Lung microvascular endothelial cell (primary cell): ENCODE data around the gene BHLHE23. TPM values are rescaled to one million over a fixed set of nuclear protein-coding genes. Genes with fewer than 3 reads are reported as not detected.

ENCODE experiments used
- DNase-seq, 2 donors: peaks; one replicate each; pipeline versions ENCODE4 v3.0.0 to v3.0.0-alpha.2; 2010; ENCODE audit warnings: low read depth in 2 of 2
- total RNA-seq: library from RNA; depleted of rRNA; stranded (reverse); fragments of >200 nt; gene quantifications from 2 replicates; pipeline ENCODE4 v1.2.1, GENCODE V29; 2014

Gene BHLHE23
- total RNA-seq, 1 donor from 2014 or later = not detected

GRCh38 chr20:62993856-62994494 lies 12.8 kb downstream of the BHLHE23 start:
- DNase-seq = no peak

GRCh38 chr20:62991863-62992262 lies 14.9 kb downstream of the BHLHE23 start:
- DNase-seq = no peak

GRCh38 chr20:62991196-62991807 lies 15.5 kb downstream of the BHLHE23 start:
- DNase-seq = no peak

GRCh38 chr20:62990306-62990825 lies 16.4 kb downstream of the BHLHE23 start:
- DNase-seq = no peak

GRCh38 chr20:62989201-62989601 lies 17.6 kb downstream of the BHLHE23 start:
- no peak for DNase-seq

- no peak for DNase-seq
These were observed 19.6 kb downstream of the BHLHE23 start for GRCh38 chr20:62987114-62987513.

- DNase-seq = no peak
These were observed 20.4 kb downstream of the BHLHE23 start for GRCh38 chr20:62986257-62986800.

GRCh38 chr20:62985444-62985778 lies 21.4 kb downstream of the BHLHE23 start:
- no peak for DNase-seq

- DNase-seq = no peak
These were observed 21.9 kb downstream of the BHLHE23 start for GRCh38 chr20:62984666-62985443.

GRCh38 chr20:62983210-62983609 lies 23.6 kb downstream of the BHLHE23 start:
- no peak for DNase-seq

GRCh38 chr20:62982124-62983075 lies 24.4 kb downstream of the BHLHE23 start:
- DNase-seq = no peak

GRCh38 chr20:62980970-62981369 lies 25.8 kb downstream of the BHLHE23 start:
- peak in 1 of 2 donors; percentile 18 for DNase-seq

GRCh38 chr20:62980380-62980960 lies 26.3 kb downstream of the BHLHE23 start:
- no peak for DNase-seq

GRCh38 chr20:62979876-62980373 lies 26.8 kb downstream of the BHLHE23 start:
- no peak for DNase-seq

- DNase-seq = no peak
These were observed 27.5 kb downstream of the BHLHE23 start for GRCh38 chr20:62979310-62979709.

GRCh38 chr20:62978561-62978943 lies 28.2 kb downstream of the BHLHE23 start:
- no peak for DNase-seq

- DNase-seq = no peak
These were observed 28.9 kb downstream of the BHLHE23 start for GRCh38 chr20:62977613-62978560.

- DNase-seq = no peak
These were observed 29.9 kb downstream of the BHLHE23 start for GRCh38 chr20:62976886-62977285.

- DNase-seq = no peak
These were observed 30.8 kb downstream of the BHLHE23 start for GRCh38 chr20:62975812-62976508.
